ENCODE data around the gene GPR108.
"Not testable (repeated sequence)": the region's sequence is repeated elsewhere in the genome, so short reads cannot be mapped to it uniquely, and the experiment has no call there.

Gene GPR108

DNA sequence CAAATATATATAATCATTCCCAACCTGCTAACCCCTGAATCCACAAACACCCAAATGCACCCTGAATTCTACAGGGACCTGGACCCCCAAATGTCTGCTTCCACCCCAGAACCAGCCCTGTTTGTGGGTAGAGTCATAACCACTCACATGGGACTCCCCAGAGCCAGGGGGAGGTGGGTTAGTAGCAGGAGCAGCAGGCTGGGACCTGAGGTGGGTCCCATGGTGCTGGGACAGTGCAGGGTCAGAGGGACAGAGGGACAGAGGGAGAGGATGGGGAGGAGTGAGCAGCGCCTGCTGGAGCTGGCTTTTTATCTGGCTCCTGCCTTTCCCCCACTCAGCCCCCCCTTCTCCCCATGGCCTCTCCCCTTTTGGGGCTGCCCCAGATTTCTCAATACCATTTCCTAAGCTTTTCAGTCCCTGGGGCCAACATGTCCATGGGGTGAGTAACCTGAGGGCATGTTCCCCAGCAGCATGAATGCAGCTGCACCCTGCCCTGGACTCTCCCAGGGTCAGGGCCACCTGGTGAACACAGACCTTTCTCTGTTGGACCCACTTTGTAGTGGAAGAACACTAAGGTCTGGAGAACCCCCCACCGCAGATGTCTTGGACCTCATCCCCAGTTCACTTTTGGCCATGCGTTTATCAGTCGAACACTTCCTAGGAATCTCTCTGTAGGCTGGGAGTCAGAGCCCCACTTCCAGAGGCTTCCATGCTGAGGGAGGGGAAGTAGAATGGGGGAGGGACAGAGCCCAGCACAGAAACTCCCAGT is 16.8 kb downstream of the GPR108 start, which contains the start of gene C3:
Gene C3, minus strand, starts transcription at position 282 of the 769 bp plus-strand sequence. Its CDS starts 61 bp downstream, at position 221.
- no peak for DNase-seq (ENCODE audit: low read depth)

DNA sequence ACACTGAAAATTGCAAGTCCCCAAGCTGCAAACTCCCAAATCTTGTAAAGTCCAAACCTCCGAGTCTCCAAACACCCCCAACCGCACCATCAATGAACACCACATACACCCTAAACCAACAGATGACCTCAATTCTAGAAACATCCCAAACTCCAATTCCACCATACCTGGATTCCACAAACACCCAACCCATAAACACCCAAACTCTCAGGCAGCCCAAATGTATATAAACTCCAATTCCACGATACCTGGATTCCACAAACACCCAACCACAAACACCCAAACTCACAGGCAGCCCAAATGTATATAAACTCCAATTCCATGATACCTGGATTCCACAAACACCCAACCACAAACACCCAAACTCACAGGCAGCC is 17.4 kb downstream of the GPR108 start:
- no peak for DNase-seq (ENCODE audit: low read depth)

DNA sequence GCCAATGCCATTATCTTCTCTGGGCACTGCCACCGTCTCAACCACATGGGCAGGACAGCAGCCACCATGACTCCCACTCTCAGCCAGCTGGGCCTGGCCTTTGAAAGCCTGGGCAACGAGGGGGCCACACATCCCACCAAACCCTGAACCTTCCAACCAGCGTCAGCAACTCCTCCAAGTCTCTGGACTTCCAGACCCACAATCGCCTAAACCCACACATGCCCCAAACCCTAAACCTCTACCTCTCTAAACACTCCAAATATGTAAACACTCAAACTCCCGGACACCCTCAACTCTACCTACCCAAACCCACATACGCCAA is 17.9 kb downstream of the GPR108 start:
- no peak for DNase-seq (ENCODE audit: low read depth)

DNA sequence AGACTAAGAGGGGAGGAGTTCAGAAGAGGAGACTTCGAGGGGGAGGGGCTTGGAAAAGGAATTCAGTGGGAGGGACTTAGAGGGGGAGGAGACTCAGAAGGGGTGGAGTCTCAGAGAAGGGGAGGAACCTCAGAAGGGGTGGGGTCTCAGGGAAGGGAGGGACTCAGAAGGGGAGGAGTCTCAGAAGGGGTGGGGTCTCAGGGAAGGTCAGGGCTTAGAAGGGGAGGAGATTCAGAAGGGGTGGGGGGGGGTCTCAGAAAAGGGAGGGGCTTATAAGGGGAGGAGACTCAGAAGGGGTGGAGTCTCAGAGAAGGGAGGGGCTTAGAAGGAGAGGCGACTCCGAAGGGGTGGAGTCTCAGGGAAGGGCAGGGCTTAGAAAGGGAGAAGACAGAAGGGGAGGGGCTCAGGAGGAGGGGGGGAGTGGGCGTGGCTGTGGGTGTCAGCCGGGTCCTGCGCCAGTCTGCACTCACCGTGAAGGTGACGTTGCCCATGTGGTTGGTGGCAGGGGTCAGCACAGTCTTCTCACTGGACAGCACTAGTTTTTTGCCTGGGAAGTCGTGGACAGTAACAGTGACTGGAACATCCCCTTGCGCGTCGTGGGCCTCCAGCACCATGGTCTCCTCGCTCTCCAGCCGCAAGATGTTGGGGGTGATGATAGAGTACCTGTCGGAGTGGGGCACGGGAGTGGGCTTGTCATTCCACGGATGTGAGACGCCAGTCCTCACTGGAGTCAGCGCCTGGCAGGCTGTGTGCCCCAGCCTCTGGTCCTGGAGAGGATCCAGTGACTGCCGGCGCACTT is 18.4 kb downstream of the GPR108 start:
- no peak for DNase-seq (ENCODE audit: low read depth)

DNA sequence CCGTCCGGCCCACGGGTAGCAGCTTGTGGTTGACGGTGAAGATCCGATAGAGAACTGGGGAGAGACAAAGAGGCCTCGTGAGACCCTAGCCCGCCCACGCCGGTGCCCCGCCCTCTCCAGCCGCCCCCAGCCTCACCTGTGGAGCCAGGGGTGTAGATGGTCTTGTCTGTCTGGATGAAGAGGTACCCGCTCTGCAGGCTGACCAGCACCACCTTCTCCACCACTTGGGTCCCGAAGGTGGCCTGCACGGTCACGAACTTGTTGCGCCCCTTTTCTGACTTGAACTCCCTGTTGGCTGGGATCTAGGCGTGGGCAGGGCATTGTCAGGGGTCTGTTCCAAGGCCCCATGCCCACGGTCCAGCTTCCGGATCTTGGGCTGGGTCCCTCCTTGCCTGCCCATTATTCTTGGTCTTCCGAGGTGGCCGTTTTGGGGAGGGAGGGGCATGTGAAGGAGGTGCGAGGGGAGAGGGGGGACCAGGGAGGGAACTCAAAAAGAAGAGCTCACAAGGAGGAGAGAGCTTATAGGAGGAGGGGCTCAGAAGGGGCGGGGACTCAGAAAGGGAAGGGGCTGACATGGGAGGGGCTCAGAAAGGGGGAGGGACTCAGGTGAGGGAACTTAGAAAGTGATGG is 19.2 kb downstream of the GPR108 start:
- DNase-seq (ENCODE audit: low read depth), result no peak

DNA sequence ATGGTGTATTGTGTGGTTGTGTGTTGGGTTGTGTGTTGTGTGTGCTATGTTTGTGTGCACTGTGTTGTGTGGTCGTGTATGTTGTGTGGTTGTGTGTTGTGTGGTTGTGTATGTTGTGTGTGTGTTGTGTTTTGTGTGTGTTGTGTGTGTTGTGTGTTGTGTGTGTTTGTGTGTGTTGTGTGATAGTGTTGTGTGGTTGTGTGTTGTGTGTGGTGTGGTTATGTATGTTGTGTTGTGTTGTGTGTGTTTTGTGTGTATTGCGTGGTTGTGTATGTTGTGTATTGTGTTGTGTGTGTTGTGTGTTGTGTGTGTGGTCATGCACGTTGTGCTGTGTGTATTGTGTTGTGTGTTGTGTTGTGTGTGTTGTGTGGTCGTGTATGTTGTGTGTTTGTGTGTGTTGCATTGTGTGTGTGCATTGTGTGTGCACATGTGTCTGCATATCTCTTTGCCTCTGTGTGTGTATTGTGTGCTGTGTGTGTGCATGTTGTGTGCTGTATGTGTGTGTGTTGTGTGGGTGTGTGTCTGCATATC is 19.9 kb downstream of the GPR108 start:
- no peak for DNase-seq (ENCODE audit: low read depth)

DNA sequence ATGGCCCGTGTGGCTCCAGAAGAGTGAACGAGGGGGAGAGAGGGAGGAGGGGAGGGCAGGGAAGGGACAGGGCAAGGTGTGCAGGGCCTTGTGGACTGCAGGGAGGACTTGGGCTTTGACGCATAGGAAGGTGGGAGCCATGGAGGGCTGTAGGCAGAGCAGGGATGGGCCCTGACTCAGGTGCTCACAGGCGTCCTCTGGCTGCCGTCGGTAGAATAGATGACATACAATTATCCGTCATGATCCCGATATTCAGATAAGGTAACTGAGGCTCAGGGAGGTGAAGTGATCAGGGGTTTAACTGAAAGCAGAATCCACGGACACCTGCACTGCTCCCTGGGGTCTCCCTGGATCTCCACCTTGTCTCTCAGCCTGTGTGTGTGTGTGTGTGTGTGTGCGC is 20.3 kb downstream of the GPR108 start:
- no peak for DNase-seq (ENCODE audit: low read depth)

DNA sequence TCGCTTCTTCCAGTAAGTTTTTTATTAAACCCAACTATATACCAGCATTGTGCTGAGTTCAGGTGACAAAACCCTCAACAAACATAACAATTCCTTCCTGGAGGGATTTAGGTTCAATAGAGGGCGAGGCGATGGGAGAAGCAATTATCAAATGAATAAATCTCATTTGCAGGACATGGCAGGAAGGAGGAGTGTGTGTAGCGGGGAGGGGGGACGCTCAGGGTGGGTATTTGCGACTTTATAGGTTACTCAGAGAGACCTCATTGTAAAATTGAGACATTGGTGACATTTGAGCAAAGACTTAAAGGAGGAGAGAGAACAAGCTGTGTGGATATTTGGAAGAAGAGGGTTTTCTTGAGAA is 20.8 kb downstream of the GPR108 start:
- DNase-seq (ENCODE audit: low read depth), result no peak

DNA sequence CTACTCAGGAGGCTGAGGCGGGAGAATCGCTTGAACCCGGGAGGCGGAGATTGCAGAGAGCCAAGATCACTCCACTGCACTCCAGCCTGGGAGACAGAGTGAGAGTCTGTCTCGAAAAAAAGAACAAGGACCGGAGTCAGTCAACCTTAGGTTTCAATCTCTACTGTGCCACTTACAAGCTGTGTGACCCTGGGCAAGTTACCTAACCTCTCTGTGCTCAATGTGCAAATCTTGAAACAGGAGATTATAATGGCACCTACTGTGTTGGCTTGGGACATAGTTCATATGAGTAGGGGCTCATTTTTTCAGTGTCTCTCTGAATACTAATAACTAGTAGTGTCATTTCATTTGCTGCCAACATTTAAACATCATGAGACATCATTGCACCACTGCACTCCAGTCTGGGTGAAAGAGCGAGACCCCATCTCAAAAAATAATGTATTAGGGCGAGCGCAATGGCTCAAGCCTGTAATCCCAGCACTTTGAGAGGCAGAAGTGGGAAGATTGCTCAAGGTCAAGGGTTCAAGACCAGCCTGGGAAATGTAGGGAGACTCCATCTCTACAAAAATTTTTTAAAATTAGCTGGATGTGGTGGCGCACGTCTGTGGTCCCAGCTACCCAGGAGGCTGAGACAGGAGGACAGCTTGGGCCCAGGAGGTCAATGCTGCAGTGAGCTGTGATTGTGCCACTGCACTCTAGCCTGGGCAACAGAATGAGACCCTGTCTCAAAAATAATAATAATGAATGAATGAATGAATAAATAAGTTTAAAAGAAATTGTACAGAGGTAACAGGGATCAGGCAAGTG is 22.4 kb downstream of the GPR108 start:
- DNase-seq (ENCODE audit: low read depth), result no peak

DNA sequence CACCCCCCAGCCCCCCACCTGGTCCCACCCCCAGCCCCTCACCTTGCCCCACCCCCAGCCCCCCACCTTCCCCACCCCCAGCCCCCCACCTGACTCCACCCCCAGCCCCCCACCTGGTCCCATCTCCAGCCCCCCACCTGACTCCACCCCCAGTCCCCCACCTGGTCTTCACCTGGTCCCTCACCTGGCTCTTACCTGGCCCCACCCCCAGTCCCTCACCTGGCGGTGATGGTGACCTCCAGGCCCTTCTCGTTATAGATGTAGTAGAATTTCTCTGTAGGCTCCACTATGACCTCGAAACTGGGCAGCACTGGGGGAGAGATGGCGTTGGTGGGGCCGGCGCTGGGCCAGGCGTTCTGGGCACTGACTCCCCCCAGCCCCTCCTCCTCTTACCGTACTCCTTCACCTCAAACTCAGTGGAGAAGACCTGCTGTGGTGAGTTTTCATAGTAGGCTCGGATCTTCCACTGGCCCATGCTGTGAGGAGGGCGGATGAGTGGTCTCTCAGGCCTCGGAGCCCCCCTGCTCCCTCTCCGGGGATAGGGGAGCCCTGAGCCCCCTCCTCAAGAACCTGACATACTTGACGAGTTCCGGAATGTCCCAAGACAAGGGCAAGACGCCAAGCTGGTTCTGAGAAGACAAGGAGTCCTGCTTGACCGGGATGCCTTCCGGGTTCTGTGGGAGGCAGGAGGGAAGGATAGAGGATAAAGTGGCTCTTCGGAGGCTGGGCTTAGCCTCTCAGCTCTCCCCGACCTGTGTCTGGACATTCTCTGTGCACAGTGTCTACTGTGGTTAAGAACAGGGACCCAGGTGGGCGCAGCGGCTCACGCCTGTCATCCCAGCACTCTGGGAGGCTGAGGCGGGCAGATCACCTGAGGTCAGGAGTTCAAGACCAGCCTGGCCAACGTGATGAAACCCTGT is 23.3 kb downstream of the GPR108 start:
- no peak for DNase-seq (ENCODE audit: low read depth)

DNA sequence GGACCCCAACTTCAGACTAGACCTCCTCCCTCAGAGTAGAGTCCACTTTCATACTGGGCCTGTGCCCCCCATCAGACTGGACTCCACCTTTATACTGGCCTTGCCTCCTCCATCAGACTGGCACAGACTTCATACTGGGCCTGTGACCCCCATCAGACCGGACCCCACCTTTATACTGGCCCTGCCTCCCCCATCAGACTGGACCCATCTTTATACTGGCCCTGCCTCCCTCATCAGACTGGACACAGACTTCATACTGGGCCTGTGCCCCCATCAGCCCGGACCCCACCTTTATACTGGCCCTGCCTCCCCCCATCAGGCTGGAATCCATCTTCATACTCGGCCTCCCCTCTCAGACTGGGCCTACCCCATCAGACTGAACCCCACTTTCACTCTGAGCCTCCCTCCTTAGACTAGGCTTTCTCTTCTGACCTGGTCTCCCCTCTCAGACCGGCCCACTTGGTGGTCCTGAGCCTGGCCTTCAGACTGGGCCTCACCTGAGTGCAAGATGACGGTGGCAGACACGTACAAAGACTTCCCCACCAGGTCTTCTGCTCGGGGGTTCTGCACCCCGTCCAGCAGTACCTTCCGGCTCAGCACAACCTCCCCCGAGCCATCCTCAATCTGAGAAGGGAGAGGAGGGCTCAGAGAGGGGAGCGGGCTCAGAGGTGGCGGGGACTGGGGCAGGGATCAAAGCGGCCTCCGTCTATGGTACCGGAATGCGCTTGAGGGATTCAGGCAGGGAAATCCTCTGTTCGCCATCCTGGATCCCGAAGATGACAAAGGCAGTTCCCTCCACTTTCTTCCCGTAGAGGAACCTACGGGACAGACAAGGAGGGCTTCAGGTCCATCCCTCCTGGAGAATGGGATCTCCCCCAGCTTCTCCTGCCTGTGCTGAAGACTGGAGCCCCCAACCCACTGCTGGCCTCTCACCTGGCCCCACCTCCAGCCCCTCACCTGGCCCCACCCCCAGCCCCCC is 24.4 kb downstream of the GPR108 start:
- DNase-seq (ENCODE audit: low read depth), result no peak

DNA sequence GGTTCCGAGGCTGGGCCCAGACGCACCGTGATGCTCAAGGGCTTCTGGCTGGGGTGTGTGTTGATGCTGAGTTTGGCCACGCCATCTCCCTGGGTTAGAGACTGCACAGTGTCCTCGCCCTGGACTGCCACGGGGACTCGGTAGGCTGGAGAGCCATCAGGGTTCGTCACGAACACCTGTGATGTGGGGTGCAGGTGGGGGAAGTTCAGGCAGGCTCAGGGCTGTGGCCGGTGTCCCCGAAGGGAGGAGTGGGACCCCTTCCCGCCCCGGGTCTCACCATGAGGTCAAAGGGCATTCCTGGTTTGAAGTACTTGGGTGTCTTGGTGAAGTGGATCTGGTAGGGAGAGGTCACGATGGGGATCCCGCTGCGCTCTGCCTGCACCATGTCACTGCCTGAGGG is 25.1 kb downstream of the GPR108 start:
- DNase-seq (ENCODE audit: low read depth), result no peak

DNA sequence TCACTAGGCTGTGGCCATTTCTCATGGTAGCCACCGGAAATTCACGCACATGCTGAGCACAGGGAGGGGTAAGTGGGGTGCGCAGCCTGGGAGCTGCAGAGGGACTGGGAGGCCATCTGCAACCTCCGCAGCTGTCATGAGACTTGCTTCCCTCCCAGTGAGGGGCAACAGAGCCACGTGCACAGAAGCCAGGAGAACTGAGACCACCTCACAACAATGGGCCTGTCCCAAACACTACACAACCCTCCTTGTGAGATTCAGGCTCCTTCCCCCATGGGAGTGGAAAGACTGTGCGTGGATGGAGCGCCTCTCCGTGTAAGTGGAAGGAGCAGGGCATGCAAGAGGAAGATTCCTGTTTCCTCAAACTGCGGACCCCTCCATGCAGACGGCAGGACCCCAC is 25.8 kb downstream of the GPR108 start:
- DNase-seq (ENCODE audit: low read depth), result no peak

DNA sequence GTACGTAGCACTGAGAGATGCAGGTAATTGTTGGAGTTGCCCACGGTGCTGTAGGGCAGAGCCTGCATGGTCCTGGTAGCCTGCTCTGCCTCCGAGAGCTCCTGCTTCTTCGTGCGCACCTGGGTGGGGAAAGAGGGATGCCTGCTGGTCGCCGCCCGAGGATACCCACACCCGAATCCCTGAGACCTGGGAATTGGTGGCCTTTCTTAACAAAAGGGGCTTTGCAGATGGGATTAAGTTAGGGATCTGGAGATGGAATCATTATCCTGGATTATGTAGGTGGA is 26.4 kb downstream of the GPR108 start:
- no peak for DNase-seq (ENCODE audit: low read depth)

DNA sequence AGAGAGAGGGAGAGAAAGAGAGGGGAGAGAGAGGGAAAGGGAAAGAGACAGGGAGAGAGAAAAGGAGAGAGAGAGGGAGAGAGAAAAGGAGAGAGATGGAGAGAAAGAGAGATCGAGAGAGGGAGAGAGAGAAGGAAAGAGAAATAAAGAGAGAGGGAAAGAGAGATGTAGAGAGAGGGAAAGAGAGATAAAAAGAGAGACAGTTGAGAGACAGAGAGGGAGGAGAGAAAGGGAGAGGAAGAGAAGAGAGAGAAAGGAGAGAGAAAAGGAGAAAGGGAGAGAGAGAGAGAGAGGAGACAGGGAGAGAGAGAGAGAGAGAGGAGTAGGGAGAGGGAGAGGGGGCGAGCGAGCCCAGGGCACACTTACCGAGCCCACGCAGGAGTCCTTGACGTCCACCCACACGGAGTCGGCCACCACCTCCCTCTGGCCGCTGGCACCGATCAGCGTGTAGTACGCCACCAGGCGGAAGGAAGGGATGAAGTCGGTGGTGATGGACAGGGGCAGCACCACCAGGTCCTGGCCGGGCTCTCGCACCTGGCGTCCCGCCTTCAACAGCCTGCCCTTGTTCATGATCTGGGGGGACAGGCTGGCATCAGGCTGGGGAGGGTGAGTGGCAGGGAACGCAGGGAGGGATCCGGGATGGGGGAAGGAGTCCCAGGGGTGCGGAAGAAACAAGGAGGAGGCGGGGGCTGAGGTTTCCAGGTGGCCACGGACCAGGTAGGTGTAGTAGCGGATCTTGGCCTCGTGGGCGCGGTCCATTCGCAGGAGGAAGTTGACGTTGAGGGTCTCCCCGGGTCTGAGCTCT is 26.9 kb downstream of the GPR108 start:
- DNase-seq (ENCODE audit: low read depth), result no peak

DNA sequence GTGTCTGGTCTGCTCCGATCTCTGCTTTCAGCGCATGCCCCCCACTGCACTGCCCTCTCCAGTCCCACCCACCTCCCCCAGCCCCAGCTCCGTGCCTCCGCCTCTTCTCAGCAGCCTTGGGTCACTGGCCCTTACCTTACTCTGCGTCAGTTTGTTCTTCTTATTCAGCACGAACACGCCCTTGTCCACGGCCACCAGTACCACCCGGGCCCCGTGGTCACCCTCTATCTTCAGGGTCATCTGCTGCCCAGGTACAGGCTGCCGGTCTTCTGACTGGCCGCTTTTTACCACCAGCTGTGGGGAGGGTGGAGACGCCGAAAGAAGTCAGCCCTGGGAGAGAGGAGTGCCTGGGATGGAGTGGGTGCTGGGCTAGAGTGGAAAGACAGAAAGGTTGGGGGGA is 27.8 kb downstream of the GPR108 start:
- no peak for DNase-seq (ENCODE audit: low read depth)

DNA sequence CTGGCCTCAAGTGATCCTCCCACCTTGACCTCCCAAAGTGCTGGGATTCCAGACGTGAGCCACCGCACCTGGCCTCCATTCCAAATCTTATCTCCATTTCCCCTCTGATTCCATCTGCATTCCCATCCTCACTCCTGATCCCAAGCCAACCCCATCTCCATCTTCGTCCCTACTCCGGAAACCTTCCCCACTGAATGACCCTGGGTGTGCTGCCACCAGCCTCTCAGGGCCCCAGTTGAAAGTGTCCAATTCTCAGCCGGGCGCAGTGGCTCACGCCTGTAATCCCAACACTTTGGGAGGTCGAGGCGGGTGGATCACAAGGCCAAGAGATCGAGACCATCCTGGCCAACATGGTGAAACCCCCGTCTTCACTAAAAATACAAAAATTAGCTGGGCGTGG is 28.5 kb downstream of the GPR108 start:
- DNase-seq (ENCODE audit: low read depth), result not testable (repeated sequence)

DNA sequence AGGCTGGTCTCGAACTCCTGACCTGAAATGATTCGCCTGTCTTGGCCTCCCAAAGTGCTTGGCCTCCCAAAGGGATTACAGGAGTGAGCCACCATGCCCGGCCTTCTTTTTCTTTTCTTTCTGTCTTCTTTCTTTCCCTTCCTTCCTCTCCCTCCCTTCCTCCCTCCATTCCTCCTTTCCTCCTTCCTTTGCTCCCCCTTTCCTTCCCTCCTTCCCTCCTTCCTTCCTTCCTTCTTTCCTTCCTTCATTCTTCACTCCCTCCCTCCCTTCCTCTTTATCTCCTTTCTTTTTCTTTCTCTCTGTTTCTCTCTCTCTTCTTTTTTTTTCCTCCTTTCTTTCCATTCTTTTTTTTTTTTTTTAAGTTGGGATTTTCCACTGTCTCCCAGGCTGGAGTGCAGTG is 29.0 kb downstream of the GPR108 start:
- no peak for DNase-seq (ENCODE audit: low read depth)

DNA sequence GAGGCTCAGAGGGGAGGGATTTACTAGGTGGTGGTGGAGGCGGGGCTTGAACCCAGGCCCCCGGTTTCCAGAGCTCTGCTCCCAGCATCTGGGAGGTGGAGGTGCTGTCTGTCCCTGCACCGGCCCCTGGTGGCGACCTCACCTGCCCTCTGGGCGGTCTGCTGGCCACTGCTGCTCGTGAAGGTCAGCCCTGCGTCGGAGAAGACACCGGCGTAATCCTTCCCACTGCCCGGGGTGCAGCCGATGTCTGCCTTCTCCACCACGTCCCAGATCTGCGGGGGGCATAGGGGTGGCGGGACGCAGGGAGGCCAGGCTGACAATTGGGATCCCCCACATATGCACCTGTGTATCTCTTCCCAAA is 29.7 kb downstream of the GPR108 start:
- DNase-seq (ENCODE audit: low read depth), result no peak
